CD4-positive, alpha-beta T cell treated with Interferon alpha-2 for 1 hour (primary cell): ENCODE data around the gene HCK.
A peak's percentile ranks its signal among the peaks of the same experiment; 100 is the strongest.

Experiments
- DNase-seq, 2 donors: peaks; one replicate each; pipeline ENCODE4 v3.0.0-alpha.2; 2020 to 2022

The HCK gene

DNA sequence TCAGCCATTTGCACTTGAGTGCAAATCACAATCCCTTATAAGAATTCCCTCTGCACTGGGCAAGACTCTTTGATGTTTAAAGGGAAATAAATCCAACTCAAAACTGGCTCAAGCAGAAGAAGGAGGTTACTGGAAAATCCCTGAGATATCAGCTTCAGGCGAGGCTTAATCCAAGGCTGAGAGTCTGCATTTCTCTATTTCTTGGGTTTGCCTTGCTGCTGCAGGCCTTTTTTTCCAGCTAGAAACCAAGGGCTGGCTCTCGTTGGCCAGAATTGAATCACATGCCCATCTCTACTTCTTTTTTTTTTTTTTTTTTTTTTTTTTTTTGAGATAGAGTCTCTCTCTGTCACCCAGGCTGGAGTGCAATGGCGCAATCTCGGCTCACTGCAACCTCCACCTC, 11.7 kb downstream of the HCK start:
- peak in 1 of 2 donors; percentile 41 for DNase-seq

DNA sequence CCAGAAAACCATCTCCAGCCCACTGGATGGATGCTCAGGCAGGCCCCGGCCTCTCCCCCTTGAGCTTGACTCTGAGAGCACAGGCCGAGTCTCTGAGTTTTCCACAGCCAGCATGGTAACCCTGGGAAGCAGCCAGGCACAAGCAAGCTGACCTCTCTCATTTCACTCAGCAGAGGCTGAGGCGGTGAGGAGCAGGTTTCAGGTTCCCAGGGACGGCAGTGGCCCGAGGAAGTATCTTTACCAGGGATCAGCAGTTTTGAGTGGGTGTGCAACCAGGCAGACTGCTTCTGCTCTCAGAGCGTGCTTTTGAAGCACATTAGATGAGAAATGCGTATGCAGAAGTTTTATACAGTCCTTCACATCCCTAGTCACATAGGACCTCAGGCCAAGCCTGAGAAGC, 12.6 kb downstream of the HCK start:
- DNase-seq, result no peak

DNA sequence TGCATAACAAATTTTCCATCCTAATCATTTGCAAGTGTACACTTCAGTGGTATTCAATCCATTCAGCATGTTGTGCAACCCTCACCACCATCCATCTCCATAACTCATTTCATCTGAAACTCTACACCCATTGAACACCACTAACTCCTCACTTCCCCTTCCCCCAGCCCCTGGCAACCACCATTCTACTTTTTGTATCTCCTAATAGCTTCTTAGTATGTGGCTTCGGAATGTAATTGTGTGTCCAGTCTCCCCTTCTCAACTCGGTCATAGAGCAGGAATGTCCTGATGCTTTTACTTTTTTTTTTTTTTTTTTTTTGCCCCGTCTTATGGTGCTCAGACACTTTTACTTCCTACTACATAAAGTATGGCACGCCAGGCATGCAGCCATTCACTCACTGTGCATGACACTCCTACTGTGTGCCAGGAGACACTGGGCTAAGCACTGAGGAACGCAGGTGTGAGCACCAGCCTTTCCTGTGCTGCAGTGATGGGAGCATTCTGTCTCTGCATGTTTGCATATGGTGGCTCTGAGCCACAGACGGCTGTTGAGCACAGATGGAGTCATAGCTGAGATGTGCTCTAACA, 15.3 kb downstream of the HCK start:
- DNase-seq, result no peak

DNA sequence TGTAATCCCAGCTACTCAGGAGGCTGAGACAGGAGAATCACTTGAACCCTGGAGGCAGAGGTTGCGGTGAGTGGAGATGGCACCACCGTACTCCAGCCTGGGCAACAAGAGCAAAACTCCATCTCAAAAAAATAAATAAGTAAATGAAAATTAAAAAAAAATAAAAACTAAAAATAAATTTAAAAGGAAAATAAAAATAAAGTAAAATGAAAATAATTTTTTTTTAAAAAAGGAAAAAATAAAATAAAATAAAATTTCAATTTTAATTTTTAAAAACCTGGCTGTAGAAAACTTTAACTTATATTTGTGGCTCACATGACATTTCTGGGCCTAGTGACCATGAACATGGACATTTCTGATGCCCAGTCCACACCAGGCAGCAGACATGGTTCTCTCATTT, 16.1 kb downstream of the HCK start:
- no peak for DNase-seq

DNA sequence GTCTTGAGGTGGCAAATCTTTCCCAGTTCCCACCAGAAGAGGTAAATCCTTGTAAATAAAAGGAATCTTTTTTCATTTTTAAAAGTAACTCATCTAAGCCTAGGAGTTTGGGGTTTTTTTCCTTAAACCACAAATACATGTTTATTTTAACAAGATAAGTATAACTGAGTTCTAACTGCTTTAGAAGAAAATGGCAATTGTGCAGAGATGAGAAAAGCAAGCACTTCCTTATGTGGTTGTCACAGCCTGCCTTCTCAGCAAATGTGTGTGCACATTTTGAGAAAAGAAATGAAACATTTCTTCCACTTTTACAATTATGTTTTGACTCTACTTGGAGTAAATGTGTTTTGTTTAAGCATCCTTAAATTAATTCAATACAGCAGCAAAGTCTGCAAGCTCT, 17.7 kb downstream of the HCK start:
- DNase-seq, result no peak

GRCh38 chr20:32070282-32070681, 18.2 kb downstream of the HCK start:
- DNase-seq, result no peak

GRCh38 chr20:32070690-32071213, 18.7 kb downstream of the HCK start:
- DNase-seq, result no peak

DNA sequence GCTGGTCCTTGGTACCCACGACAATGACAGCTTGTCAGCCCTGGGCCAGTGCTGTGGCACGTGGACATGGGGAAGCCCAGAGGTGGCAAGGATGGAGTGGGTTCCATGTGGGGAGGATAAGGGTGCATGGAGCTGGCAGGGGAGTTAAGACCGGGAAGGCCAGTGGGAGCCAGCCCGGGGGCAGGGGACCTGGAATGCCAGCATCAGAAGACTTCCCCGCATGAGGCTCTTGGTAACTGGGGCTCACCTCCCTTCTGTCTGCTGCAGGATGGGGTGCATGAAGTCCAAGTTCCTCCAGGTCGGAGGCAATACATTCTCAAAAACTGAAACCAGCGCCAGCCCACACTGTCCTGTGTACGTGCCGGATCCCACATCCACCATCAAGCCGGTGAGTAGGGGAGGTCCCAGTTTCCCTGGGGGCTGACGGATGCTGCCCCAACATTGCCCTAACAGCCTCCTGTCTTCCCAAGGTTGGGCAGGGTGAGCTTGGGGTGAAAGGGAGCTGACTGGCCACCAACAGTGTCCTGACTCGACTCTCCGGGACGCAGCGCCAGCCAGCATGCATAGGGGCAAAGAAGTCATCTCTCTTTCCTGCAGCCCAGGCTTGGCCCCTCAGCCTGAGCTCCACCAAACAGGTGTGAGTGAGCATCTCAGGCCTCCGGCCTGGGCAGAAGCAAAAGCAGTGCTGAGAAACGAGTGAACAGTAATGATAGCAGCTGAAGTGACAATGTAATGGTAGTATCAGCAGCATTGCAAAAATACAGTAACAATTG, 19.5 kb downstream of the HCK start:
- no peak for DNase-seq

GRCh38 chr20:32072168-32072750, 20.2 kb downstream of the HCK start:
- DNase-seq, result no peak

- DNase-seq, result no peak
These were observed 23.5 kb downstream of the HCK start for GRCh38 chr20:32075534-32075933.

DNA sequence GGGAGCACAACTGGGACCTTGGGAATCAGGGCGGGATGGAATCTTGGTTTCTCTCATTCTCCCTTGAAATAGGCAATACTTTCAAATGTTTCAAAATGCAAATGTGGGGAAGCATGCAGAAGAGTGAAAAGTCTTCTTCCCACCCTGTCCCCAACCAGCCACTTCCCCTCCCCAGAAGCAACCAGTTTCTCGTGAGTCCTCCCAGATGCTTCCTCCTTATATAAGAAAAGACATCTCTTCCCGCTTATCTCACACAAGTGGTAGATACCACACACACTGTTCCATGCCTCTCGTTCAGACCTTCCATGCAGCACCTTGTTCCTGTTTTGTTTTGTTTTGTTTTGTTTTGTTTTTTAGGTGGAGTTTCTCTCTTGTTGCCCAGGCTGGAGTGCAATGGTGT, 25.1 kb downstream of the HCK start:
- DNase-seq, result no peak

GRCh38 chr20:32078322-32078721, 26.3 kb downstream of the HCK start:
- no peak for DNase-seq

DNA sequence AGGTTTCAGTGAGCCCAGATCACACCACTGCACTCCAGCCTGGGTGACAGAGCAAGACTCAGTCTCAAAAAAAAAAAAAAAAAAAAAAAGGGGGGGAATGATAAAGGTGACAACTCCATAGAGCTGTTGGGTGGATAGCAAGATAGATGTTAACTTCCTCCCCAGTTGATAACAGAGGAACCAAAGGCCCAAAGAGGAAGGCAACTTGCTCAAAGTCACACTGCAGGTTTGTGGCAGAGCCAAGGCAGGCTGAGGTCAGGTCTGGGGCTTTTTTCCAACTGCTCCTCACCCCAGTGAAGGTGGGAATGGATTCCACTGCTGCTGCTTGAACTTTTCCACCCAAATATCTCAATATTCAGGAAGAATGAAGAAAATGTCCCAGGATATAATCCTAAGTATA, 26.7 kb downstream of the HCK start:
- no peak for DNase-seq

DNA sequence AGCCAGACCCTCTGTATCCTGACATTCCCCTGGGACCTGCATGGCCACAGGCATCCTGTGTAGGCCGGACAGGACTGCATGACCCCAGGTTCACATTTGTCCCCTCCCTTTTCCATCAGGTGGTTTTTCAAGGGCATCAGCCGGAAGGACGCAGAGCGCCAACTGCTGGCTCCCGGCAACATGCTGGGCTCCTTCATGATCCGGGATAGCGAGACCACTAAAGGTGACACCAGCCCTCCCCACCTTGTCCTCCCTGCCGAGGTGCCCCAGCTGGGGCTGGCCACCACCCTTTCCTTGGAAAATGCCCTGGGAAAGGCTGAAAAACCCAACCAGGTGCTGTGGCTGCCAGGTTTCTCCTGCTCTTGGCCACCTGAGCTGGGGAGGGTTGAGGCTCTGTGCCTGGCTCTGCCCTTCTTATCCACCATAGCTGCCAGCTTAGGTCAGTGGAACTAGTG, 27.6 kb downstream of the HCK start:
- DNase-seq, result no peak

DNA sequence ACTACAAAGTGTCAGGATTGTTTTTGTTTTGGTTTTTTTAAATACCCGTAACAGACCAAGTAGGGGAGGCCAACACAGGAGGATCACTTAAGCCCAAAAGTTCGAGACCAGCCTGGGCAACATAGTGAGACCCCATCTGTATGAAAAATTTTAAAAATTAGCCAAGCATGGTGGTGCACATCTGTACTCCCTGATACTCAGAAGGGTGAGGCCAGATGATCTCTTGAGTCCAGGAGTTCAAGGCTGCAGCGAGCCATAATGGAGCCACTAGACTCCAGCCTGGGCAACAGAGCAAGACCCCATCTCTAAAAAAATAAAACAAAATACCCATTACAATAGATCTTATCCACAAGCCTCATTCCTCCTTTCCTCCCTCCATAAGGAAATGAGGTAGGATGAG, 28.7 kb downstream of the HCK start:
- DNase-seq, result no peak

DNA sequence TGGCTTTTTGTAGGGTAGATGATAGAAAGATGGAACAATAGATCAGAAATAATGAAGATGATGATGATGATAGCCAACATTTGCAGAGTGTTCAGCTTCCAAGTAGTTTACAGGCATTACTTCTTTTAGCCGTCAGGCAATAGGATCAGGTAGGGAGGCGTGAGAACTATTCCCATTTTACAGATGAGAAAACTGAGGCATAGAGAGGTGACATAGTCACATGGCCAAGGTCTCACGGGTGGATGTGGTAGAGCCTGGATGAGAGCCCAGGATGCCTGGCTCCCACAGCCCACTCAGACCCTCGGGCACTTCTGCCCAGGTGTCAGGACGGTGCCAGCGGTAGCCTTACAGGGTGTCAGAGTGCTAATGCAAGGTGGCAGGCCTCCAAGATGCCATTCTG, 31.4 kb downstream of the HCK start:
- DNase-seq, result no peak

DNA sequence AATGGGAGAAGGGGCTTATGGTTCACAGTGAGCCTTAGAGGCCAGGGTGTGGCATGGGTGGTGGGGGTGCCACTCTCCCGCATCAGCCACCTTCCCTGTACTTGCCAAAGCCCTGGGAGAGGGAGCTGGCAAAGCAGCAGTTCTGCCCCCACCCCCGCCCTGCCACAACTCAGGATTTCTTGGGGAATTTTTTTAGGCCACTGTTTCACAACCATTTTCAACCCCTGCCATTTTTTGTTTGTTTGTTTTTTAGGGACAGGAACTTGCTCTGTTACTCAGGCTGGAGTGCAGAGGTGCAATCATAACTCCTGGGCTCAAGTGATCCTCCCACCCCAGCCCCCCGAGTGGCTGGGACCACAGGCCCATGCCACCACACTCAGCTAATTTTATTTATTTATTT, 35.0 kb downstream of the HCK start:
- DNase-seq, result no peak

DNA sequence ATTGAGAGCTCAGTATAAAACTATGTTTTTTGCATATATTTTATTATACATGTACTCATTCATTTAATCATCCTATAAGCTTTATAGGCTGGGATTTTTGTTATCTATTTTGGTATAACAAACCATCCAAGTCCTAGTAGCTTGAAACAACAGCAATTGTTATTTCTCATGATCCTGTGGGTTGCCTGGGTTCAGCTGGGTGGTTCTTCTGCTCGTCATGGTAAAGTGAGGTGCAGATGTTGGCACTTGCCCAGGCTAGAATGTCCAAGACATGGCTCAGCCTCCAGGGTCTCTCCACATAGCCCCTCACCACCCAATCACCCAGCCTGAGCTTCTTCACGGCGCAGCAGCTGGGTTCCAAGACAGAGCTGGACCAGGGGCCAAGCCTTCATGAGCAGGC, 36.7 kb downstream of the HCK start:
- DNase-seq, result no peak

DNA sequence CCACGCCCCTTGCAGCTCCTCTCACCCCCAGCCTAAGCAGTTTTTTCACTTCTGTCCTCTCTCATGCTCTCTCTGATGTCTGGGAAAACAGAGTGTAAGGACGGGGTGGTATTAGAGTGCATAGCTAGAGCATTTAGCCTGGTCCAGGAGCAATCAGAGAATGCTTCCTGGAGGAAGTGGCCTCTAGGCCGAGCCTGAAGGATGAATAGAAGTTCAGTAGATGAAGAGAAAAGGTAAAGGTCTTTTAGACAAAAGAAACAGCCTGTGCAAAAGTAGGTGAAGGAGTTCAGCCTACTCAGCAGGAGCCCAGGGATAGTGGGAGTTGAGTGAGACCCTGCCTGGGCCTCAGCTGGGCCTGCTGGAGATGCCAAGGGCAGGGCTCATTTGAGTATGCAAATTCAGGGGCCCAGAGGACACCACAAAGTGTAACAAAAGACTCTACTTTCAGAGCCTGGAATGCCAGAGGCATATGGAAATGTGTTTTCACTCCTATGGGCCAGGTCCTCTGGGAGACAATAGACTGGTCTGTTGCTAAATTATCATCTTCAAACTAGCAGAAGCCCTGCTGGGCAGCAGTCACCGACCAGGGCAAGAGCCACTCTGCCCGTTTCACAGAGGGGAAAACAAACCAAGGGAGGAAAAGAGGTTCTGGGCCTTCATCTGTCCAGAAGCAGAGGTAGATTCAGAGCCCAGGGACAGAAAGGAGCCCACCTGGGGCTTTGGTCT, 37.8 kb downstream of the HCK start:
- DNase-seq, result no peak

- peak; percentile 73 to 75 for DNase-seq
These were observed 39.9 kb downstream of the HCK start for GRCh38 chr20:32091888-32092346.

DNA sequence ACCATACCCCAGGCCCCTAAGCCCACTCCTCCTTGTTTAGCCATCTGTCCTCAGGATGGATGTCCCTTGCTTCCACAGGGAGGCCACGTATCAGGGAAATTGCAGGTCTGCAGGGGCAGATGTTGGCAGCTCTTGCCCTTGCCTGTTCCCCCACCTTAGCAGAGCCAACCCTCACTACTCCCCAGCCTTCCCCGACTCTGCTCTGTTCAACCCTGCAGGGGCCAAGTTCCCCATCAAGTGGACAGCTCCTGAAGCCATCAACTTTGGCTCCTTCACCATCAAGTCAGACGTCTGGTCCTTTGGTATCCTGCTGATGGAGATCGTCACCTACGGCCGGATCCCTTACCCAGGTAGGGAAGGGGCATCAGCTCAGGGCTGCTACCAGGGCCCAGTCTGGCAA, 46.7 kb downstream of the HCK start:
- no peak for DNase-seq

DNA sequence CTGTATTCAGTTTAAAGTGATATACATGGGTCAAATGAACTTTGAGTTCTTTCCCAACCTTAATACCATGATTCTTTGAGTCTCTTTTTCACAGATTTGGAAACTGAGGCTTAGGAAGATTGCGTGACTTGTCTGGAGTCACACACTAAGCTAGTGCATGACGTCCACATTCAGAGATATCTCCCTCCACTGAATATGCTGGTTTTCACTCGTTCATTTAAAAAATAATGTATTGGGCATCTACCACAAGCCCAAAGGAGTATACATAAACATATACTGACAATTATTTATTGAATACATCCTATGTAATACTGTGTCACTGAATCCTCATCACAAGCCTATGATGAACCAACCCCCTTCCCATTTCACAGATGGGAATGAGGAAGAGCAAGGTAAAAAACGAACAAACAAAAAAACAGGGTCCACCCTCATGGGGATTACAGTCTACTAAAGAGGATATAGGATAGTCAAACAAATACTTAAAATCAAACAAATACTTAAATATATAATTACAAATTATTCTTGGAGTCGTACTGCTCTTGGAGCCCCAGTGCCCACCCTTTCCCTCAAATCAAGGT, 56.9 kb downstream of the HCK start:
- no peak for DNase-seq
